DND-41 (cell line): Measurements from ENCODE around the gene ZNF512B.

Experiments
- EZH2 ChIP-seq: IDR thresholded peaks from 3 replicates; pipeline ENCODE4 v1.6.1; 2012; ENCODE audit warnings: borderline replicate concordance, low read depth, mild to moderate bottlenecking, moderate library complexity, low read length, inconsistent platforms; ENCODE audit not compliant: severe bottlenecking
- TF ChIP-seq, protein P1 (sequence below): IDR thresholded peaks from 2 replicates; pipeline ENCODE4 v1.5.1; 2012; ENCODE audit warnings: borderline replicate concordance, low read length, moderate library complexity, mild to moderate bottlenecking; ENCODE audit not compliant: poor library complexity, severe bottlenecking; ENCODE audit errors: extremely low read depth

DNA sequence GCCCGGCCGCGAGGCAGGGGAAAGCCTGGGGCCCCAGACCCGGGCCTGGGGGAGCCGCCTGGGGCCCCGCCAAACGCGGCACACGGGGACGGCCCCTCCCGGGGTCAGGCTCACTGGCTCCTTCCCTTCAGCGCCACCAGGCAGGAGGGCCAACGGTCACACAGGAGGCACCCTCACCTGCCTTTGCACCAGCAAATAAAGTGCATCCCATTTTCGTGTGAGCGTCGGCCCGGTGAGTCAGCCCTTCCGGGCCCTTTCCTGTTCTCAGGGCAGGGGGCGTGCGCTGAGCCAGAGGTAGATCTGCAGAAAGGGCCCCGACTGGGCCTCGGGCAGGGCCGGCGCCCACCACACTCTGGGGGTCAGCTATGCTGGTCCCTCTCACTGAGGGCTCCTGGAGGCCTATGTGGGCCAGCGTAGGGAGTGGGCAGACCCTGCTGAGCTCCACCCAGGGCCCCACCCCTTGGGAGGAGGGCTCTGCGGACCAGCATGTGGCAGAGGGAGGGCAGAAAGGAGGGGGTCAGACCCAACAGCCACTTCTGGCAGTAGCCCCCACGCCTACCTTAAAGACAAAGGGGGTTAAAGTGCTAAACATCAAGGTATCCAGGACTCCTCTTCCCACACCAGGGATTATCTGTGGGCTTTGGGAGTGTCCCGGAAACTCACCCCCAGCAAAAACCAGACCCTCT is 12.6 kb downstream of the ZNF512B start:
- TF ChIP-seq, protein P1, sequence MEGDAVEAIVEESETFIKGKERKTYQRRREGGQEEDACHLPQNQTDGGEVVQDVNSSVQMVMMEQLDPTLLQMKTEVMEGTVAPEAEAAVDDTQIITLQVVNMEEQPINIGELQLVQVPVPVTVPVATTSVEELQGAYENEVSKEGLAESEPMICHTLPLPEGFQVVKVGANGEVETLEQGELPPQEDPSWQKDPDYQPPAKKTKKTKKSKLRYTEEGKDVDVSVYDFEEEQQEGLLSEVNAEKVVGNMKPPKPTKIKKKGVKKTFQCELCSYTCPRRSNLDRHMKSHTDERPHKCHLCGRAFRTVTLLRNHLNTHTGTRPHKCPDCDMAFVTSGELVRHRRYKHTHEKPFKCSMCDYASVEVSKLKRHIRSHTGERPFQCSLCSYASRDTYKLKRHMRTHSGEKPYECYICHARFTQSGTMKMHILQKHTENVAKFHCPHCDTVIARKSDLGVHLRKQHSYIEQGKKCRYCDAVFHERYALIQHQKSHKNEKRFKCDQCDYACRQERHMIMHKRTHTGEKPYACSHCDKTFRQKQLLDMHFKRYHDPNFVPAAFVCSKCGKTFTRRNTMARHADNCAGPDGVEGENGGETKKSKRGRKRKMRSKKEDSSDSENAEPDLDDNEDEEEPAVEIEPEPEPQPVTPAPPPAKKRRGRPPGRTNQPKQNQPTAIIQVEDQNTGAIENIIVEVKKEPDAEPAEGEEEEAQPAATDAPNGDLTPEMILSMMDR: no peak
- TF ChIP-seq EZH2: no peak
